GM12865 (cell line): ENCODE data around the gene WDR35.

Experiments used
- DNase-seq: peaks from one replicate; pipeline ENCODE4 v3.0.0; 2010; ENCODE audit warnings: low read depth
- H3K4me3 ChIP-seq: 2 replicates; pipeline ENCODE4 v1.5.1; 2011; ENCODE audit warnings: mild to moderate bottlenecking, low read depth, low read length, control low read depth
- CTCF ChIP-seq: IDR thresholded peaks from 2 replicates; pipeline ENCODE4 v1.5.1; 2011; ENCODE audit warnings: low read length, control low read depth, low read depth, inconsistent platforms; ENCODE audit not compliant: insufficient read depth; ENCODE audit errors: missing control alignments

WDR35 gene

GRCh38 chr2:20019747-20020146 lies 29.8 kb upstream of the WDR35 start:
- no peak for DNase-seq
- TF ChIP-seq CTCF, result no peak
- no peak overlapping the region for H3K4me3 ChIP-seq

GRCh38 chr2:20018601-20019152 lies 28.8 kb upstream of the WDR35 start:
- H3K4me3 ChIP-seq, result no peak overlapping the region
- no peak for TF ChIP-seq CTCF
- no peak for DNase-seq

GRCh38 chr2:20016346-20016745 lies 26.4 kb upstream of the WDR35 start:
- no peak for DNase-seq
- H3K4me3 ChIP-seq, result no peak overlapping the region
- no peak for TF ChIP-seq CTCF

- no peak overlapping the region for H3K4me3 ChIP-seq
- TF ChIP-seq CTCF, result peak; percentile 31
- peak; percentile 45 for DNase-seq
Observed at GRCh38 chr2:20015482-20016083, 25.7 kb upstream of the WDR35 start.

GRCh38 chr2:20013126-20013849 lies 23.4 kb upstream of the WDR35 start:
- TF ChIP-seq CTCF, result no peak
- no peak overlapping the region for H3K4me3 ChIP-seq
- DNase-seq, result no peak

- peak within 1 kb of the TSS; percentile 10; the same call in 1 of the 2 replicates for H3K4me3 ChIP-seq
- TF ChIP-seq CTCF, result no peak
- no peak for DNase-seq
Observed at GRCh38 chr2:20012282-20013125, 22.6 kb upstream of the WDR35 start, which contains the start of gene MATN3. MATN3 (minus strand) TSS chr2:20012668; CDS start chr2:20012631, 37 bp downstream.
